ENCODE data around the gene CBX6. TPM values are rescaled to one million over a fixed set of nuclear protein-coding genes. Genes with fewer than 3 reads are reported as not detected.
A peak's percentile ranks its signal among the peaks of the same experiment; 100 is the strongest.

Gene CBX6
- total RNA-seq, 1 donor from 2014 or later: 62.7 TPM

- DNase-seq (ENCODE audit: low read depth): peak; percentile 58
These were observed 1.7 kb upstream of the CBX6 start for GRCh38 chr22:38873469-38874411.

- DNase-seq (ENCODE audit: low read depth): no peak
These were observed 824 bp upstream of the CBX6 start for GRCh38 chr22:38872831-38873248.

GRCh38 chr22:38871360-38872171 is 450 bp downstream of the CBX6 start:
- DNase-seq (ENCODE audit: low read depth): no peak

GRCh38 chr22:38870791-38871359 is 1.1 kb downstream of the CBX6 start:
- DNase-seq (ENCODE audit: low read depth): no peak

- peak; percentile 55 for DNase-seq (ENCODE audit: low read depth)
These were observed 1.7 kb downstream of the CBX6 start for GRCh38 chr22:38870312-38870741.

- DNase-seq (ENCODE audit: low read depth): no peak
These were observed 2.4 kb downstream of the CBX6 start for GRCh38 chr22:38869663-38870062.

GRCh38 chr22:38868886-38869381 is 3.1 kb downstream of the CBX6 start:
- peak; percentile 23 for DNase-seq (ENCODE audit: low read depth)

- no peak for DNase-seq (ENCODE audit: low read depth)
These were observed 3.7 kb downstream of the CBX6 start for GRCh38 chr22:38868286-38868721.

- DNase-seq (ENCODE audit: low read depth): no peak
These were observed 4.3 kb downstream of the CBX6 start for GRCh38 chr22:38867471-38868285.

- no peak for DNase-seq (ENCODE audit: low read depth)
These were observed 4.9 kb downstream of the CBX6 start for GRCh38 chr22:38867124-38867455.

GRCh38 chr22:38866399-38867123 is 5.5 kb downstream of the CBX6 start:
- DNase-seq (ENCODE audit: low read depth): no peak

- DNase-seq (ENCODE audit: low read depth): no peak
These were observed 6.0 kb downstream of the CBX6 start for GRCh38 chr22:38866024-38866398.

- no peak for DNase-seq (ENCODE audit: low read depth)
These were observed 6.6 kb downstream of the CBX6 start for GRCh38 chr22:38865201-38866023.

- no peak for DNase-seq (ENCODE audit: low read depth)
These were observed 7.4 kb downstream of the CBX6 start for GRCh38 chr22:38864361-38865191.

- no peak for DNase-seq (ENCODE audit: low read depth)
These were observed 8.4 kb downstream of the CBX6 start for GRCh38 chr22:38863531-38864131.

GRCh38 chr22:38862375-38863329 is 9.4 kb downstream of the CBX6 start:
- DNase-seq (ENCODE audit: low read depth): no peak

GRCh38 chr22:38861927-38862326 is 10.1 kb downstream of the CBX6 start:
- DNase-seq (ENCODE audit: low read depth): no peak

Data from renal cortical epithelial cell (primary cell).